GM12891 (cell line): ENCODE data around the gene C1QTNF12.

Source experiments
- POLR2A ChIP-seq: IDR thresholded peaks from 2 replicates; pipeline ENCODE4 v1.6.1; 2011; ENCODE audit warnings: low read depth, low read length, control low read depth
- POLR2AphosphoS5 ChIP-seq: IDR thresholded peaks from 2 replicates; pipeline ENCODE4 v1.6.1; 2011; ENCODE audit warnings: low read depth, low read length, control low read depth
- POU2F2 ChIP-seq: IDR thresholded peaks from 2 replicates; pipeline ENCODE4 v1.6.1; 2011; ENCODE audit warnings: low read depth, mild to moderate bottlenecking, control low read depth, low read length, moderate library complexity
- SPI1 ChIP-seq: IDR thresholded peaks from 2 replicates; pipeline ENCODE4 v1.6.1; 2011; ENCODE audit warnings: low read depth, low read length, control low read depth
- TAF1 ChIP-seq: IDR thresholded peaks from 2 replicates; pipeline ENCODE4 v1.6.1; 2011; ENCODE audit warnings: low read depth, low read length, control low read depth

DNA sequence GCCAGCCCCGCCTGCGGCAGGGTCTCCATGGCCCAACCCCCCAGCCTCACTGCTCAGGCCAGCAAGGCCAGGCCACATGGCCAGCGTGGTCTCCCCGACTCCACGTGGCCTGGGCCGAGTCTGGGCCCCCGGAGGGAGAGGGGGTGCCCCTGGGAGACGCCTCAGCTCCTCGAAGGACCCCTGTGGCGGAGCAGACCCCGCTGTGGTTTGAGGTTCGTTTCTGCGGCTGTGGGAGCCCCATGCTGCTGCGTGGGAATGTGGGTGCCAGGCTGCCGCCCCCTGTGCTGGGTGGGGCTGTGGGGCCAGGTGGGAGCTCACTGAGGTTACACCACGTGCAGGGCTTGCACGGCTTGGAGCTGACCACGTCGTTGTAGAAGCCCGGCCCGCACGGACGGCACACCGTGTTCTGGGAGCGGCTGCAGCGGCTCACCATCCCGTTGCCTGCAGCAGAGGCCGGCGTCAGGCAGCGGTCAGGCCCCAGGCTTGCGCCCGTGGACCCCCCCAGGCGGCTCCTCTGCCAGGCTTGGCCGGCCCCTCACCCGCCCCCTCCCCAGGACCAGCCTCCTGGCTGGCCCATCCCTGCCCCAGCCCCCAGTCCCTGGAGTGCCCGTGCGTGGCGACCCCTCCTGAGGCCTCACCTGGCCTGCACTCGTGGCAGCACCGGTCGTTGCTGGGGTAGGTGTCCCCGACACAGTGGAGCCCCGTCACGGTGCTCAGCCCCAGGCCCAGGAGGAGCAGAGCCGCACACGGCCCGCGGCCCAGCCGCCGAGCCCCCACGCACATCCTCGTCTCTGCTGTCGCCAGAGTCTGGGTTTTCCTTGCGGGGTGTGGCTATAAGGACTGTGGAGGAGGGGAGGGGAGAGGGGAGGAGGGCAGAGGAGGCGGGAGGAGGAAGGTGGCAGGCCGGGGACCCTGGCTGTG is 32.9 kb downstream of the C1QTNF12 start, which contains the start of gene TNFRSF4:
- TF ChIP-seq POLR2AphosphoS5 (no peak), POLR2A (no peak), TAF1 (no peak), SPI1 (no peak), POU2F2 (no peak)
